Measurements from ENCODE around the gene CNN2. TPM values are rescaled to one million over a fixed set of nuclear protein-coding genes. Genes with fewer than 3 reads are reported as not detected.

Gene CNN2
- total and polyA plus RNA-seq, 12 donors, result 33.0 to 117 (median 61.7) TPM

DNA sequence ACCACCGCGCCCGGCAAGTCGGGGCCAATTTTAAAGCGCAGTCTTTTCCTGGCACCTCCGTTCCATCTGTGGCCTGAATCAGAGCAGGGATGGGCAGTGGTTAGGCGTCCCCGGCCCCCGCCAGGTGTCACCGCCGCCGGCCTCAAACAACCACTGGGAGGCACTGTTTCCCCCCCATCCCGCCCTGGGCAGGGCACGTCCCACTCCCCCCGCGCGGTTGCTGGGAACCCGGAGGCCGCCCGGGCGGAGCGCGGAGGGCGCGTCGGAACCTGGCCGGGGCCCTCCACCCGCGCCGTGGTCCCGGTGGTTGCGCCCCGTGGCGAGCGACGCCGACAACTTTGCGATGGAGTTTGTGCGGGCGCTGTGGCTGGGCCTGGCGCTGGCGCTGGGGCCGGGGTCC is 26.3 kb upstream of the CNN2 start, which contains the start of gene GRIN3B:
GRIN3B (plus strand) TSS at position 325 of the 400 bp plus-strand sequence; CDS start at position 344, 19 bp downstream.
- no peaks in the 10 kb centered on the region for H3K36me3 ChIP-seq
- H3K27me3 ChIP-seq, result peaks cover 26 to 84% (median 68%) of the 10 kb centered on the region in 7 donors
- TF ChIP-seq, protein P1, sequence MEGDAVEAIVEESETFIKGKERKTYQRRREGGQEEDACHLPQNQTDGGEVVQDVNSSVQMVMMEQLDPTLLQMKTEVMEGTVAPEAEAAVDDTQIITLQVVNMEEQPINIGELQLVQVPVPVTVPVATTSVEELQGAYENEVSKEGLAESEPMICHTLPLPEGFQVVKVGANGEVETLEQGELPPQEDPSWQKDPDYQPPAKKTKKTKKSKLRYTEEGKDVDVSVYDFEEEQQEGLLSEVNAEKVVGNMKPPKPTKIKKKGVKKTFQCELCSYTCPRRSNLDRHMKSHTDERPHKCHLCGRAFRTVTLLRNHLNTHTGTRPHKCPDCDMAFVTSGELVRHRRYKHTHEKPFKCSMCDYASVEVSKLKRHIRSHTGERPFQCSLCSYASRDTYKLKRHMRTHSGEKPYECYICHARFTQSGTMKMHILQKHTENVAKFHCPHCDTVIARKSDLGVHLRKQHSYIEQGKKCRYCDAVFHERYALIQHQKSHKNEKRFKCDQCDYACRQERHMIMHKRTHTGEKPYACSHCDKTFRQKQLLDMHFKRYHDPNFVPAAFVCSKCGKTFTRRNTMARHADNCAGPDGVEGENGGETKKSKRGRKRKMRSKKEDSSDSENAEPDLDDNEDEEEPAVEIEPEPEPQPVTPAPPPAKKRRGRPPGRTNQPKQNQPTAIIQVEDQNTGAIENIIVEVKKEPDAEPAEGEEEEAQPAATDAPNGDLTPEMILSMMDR (IDR thresholded peaks at IDR 0.05), result peak in 7 of 9 donors; percentile 46 to 61 (median 56)
- H3K4me1 ChIP-seq, result peaks cover 5 to 27% (median 20%) of the 10 kb centered on the region in 9 donors
- H3K4me3 ChIP-seq, result peak within 1 kb of the TSS in 7 of 10 donors; percentile 1 to 34 (median 25)
- intact Hi-C loops (cut with DNase I), result no loop called here
- H3K9me3 ChIP-seq, result no peaks in the 10 kb centered on the region
- 1 to 2% methylated on average over 29 to 43 of the region's 43 CpGs for WGBS, 2 donors
- DNase-seq (peak; percentile 50 to 51), ATAC-seq (peak in 4 of 8 donors; percentile 15 to 40 (median 28))
- no peak within 1 kb of the TSS for H3K27ac ChIP-seq

DNA sequence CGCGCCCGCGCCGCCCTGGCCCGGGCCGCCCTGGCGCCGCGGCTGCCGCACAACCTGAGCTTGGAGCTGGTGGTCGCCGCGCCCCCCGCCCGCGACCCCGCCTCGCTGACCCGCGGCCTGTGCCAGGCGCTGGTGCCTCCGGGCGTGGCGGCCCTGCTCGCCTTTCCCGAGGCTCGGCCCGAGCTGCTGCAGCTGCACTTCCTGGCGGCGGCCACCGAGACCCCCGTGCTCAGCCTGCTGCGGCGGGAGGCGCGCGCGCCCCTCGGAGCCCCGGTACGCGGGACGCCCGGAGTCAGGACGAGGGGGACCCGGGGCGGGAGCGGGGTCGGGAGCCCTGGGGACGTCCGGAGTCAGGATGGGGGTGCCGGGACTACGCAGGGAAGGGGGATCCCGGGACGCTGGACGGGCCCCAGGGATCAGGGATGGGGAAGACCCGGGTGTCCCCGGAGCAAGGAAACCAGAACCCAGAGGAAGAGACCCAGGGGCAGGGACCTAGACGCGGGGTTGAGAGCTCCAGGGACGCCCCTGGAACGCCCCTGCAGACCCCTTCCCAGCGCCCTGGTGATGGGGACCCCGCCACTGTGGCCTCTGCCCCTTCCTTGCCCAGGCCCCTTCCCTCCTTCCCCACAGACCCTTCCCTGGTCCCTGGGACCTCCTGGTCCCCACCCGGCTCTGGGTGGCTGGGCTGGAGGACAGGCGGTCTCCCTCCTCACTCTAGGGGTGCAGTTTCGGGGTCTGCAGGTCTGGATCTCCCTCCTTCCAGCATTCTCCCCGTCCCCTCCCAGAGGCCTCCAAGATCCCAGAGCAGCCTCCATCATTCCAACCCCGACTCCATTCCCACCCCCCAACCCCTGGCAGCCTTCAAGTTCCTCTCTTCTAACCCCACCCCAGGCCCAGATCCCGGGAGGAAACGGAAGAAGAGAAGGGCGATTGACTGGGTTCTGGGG is 25.5 kb upstream of the CNN2 start:
- intact Hi-C loops (cut with DNase I), result loop anchor here in 1 of 10 donors (1.0 kb wide), 1 partner anchor 80 kb away; no protein-coding TSS in a partner anchor
- Histone ChIP-seq H3K4me1 (peaks cover 5 to 27% (median 19%) of the 10 kb centered on the region in 9 donors), H3K27me3 (peaks cover 26 to 77% (median 62%) of the 10 kb centered on the region in 7 donors), H3K9me3 (no peaks in the 10 kb centered on the region), H3K4me3 (peak overlapping the region in 6 of 10 donors; percentile 1 to 34 (median 14)), H3K27ac (no peak overlapping the region), H3K36me3 (no peaks in the 10 kb centered on the region)
- TF ChIP-seq, protein P1 (IDR thresholded peaks at IDR 0.05), result no peak
- WGBS, 2 donors, result 4 to 7% methylated on average over 56 to 73 of the region's 73 CpGs
- DNase-seq, result no peak
- ATAC-seq, result peak in 1 of 8 donors; percentile 3

DNA sequence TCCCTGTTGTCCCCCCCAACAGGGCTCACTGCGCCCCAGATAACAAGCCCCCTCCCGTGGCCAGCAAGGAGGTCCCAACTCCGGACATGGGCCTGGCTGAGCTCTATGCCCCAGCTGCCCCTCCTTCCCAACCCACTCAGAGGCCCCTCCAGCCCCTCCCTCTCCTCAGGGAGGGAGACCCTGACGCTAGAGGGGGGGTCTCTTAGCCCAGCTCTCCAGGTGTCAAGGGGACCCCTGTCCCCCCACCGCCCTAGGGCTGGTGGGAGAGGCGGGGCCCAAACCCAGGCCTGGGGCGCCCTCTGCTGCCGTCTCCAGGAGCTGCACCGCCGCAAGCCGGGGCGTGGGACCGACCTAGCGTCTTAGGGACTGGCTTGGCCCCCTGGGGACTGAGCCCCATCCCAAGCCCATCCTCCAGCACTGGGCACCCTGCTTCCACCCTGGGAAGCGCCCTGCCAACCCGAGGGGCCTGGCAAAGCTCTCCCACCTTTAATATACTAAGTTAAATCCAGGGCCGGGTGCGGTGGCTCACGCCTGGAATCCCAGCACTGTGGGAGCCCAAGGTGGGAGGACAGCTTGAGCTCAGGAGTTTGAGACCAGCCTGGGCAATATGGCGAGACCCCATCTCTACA is 24.8 kb upstream of the CNN2 start:
- Histone ChIP-seq H3K4me3 (no peak overlapping the region), H3K36me3 (no peaks in the 10 kb centered on the region), H3K27ac (no peak overlapping the region), H3K9me3 (no peaks in the 10 kb centered on the region), H3K4me1 (peaks cover under 1 to 19% (median 13%) of the 10 kb centered on the region in 9 donors), H3K27me3 (peaks cover 21 to 70% (median 54%) of the 10 kb centered on the region in 7 donors)
- ATAC-seq, result peak; percentile 46 to 77 (median 65)
- TF ChIP-seq, protein P1 (IDR thresholded peaks at IDR 0.05), result peak; percentile 77 to 96 (median 90)
- intact Hi-C loops (cut with DNase I), result loop anchor here in 1 of 10 donors (1.0 kb wide), 1 partner anchor 80 kb away; no protein-coding TSS in a partner anchor
- peak in 1 of 2 donors; percentile 68 for DNase-seq
- 12% methylated on average over 20 of the region's 20 CpGs for WGBS, 2 donors

DNA sequence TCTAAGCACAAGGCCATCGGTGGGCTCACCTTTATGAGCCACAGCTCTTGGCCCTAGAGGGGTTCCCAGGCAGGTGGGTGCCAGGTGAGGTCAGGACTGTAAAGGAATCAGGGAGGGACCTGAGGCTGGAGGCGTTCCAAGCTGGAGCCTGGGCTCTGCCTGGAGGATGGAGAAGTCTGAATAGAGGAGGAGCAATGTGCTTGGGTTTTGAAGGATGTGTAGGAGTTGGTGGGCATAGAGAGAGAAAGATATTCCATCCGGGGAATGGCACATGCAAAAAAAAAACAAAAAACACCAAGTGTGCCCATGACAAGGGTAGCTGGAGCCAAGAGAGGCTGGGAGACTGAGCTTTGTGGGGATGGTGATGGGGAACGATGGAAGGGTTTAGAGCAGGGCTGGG is 23.8 kb upstream of the CNN2 start:
- no peak for ATAC-seq
- DNase-seq, result no peak
- no peak overlapping the region for H3K4me3 ChIP-seq
- H3K9me3 ChIP-seq, result no peaks in the 10 kb centered on the region
- peaks cover 0 to 18% (median 12%) of the 10 kb centered on the region in 9 donors for H3K4me1 ChIP-seq
- peaks cover 16 to 60% (median 45%) of the 10 kb centered on the region in 7 donors for H3K27me3 ChIP-seq
- TF ChIP-seq, protein P1 (IDR thresholded peaks at IDR 0.05), result no peak
- WGBS, 2 donors, result 80 to 87% methylated on average over 4 of the region's 4 CpGs
- intact Hi-C loops (cut with DNase I), result no loop called here
- H3K36me3 ChIP-seq, result no peaks in the 10 kb centered on the region
- H3K27ac ChIP-seq, result no peak overlapping the region

Data from heart right ventricle (tissue), 16 donors.